Measurements from ENCODE around the gene TTF1.

The TTF1 gene

GRCh38 chr9:132422574-132422973 is 15.9 kb upstream of the TTF1 start:
- TF ChIP-seq ZC3H10 (CRISPR knock-in tag; IDR thresholded peaks at IDR 0.05): no peak
- TF ChIP-seq BACH2 (CRISPR knock-in tag; IDR thresholded peaks at IDR 0.05; ENCODE audit: borderline replicate concordance): no peak
- TF ChIP-seq ZNF565 (CRISPR knock-in tag; conservative IDR thresholded peaks at IDR 0.05; ENCODE audit: low read depth): no peak
- TF ChIP-seq CREB5 (CRISPR knock-in tag; IDR thresholded peaks at IDR 0.05; ENCODE audit: low read depth): no peak
- TF ChIP-seq ZNF8 (CRISPR knock-in tag; IDR thresholded peaks at IDR 0.05): no peak
- TF ChIP-seq ZNF70 (CRISPR knock-in tag; IDR thresholded peaks at IDR 0.05): no peak
- TF ChIP-seq GLIS3 (CRISPR knock-in tag; IDR thresholded peaks at IDR 0.05): no peak
- no peak for TF ChIP-seq PPARA (CRISPR knock-in tag; IDR thresholded peaks at IDR 0.05; ENCODE audit: borderline replicate concordance)
- TF ChIP-seq CSRNP3 (CRISPR knock-in tag; IDR thresholded peaks at IDR 0.05): no peak
- no peak for TF ChIP-seq PATZ1 (CRISPR knock-in tag; IDR thresholded peaks at IDR 0.05; ENCODE audit: borderline replicate concordance)
- no peak for TF ChIP-seq POU6F1 (CRISPR knock-in tag; IDR thresholded peaks at IDR 0.05; ENCODE audit: borderline replicate concordance, low read depth)
- TF ChIP-seq ARNTL (CRISPR knock-in tag; IDR thresholded peaks at IDR 0.05; ENCODE audit: borderline replicate concordance, low read depth): no peak
- TF ChIP-seq SNAI2 (CRISPR knock-in tag; IDR thresholded peaks at IDR 0.05): no peak
- ATAC-seq: no peak

- ATAC-seq: no peak
- no peak for TF ChIP-seq ZNF70 (CRISPR knock-in tag; IDR thresholded peaks at IDR 0.05)
- TF ChIP-seq ARNTL (CRISPR knock-in tag; IDR thresholded peaks at IDR 0.05; ENCODE audit: borderline replicate concordance, low read depth): no peak
- no peak for TF ChIP-seq ZFP3 (CRISPR knock-in tag; IDR thresholded peaks at IDR 0.05)
- TF ChIP-seq CREB5 (CRISPR knock-in tag; IDR thresholded peaks at IDR 0.05; ENCODE audit: low read depth): no peak
- no peak for TF ChIP-seq GLIS3 (CRISPR knock-in tag; IDR thresholded peaks at IDR 0.05)
- no peak for TF ChIP-seq ZNF565 (CRISPR knock-in tag; conservative IDR thresholded peaks at IDR 0.05; ENCODE audit: low read depth)
- TF ChIP-seq TCF4 (CRISPR knock-in tag; IDR thresholded peaks at IDR 0.05; ENCODE audit: borderline replicate concordance): no peak
- no peak for TF ChIP-seq ZC3H10 (CRISPR knock-in tag; IDR thresholded peaks at IDR 0.05)
- TF ChIP-seq TOX (CRISPR knock-in tag; IDR thresholded peaks at IDR 0.05; ENCODE audit: borderline replicate concordance): no peak
- TF ChIP-seq ZNF8 (CRISPR knock-in tag; IDR thresholded peaks at IDR 0.05): no peak
- no peak for TF ChIP-seq ZFP30 (CRISPR knock-in tag; IDR thresholded peaks at IDR 0.05)
- TF ChIP-seq ESRRG (CRISPR knock-in tag; IDR thresholded peaks at IDR 0.05): no peak
- no peak for TF ChIP-seq PPARA (CRISPR knock-in tag; IDR thresholded peaks at IDR 0.05; ENCODE audit: borderline replicate concordance)
- no peak for TF ChIP-seq CSDC2 (CRISPR knock-in tag; IDR thresholded peaks at IDR 0.05)
- no peak for TF ChIP-seq POU6F1 (CRISPR knock-in tag; IDR thresholded peaks at IDR 0.05; ENCODE audit: borderline replicate concordance, low read depth)
- TF ChIP-seq SNAI2 (CRISPR knock-in tag; IDR thresholded peaks at IDR 0.05): no peak
- TF ChIP-seq PATZ1 (CRISPR knock-in tag; IDR thresholded peaks at IDR 0.05; ENCODE audit: borderline replicate concordance): no peak
These were observed 12.2 kb upstream of the TTF1 start for GRCh38 chr9:132418726-132419363.

Measured in SK-N-SH treated with all-trans-retinoic acid at 6 μM for 48 hours (cell line).